Measurements from ENCODE around the gene JUND. TPM values are rescaled to one million over a fixed set of nuclear protein-coding genes. Genes with fewer than 3 reads are reported as not detected.

The JUND gene
- total and polyA plus RNA-seq, 2 of the 4 experiments (the other 2 are of a cell fraction): 14.2 to 77.2 TPM

GRCh38 chr19:18269070-18269723 is 12.2 kb downstream of the JUND start:
- no peak for DNase-seq
- no peak overlapping the region for H3K18ac ChIP-seq (ENCODE audit: low read depth, low read length)
- H4K91ac ChIP-seq (ENCODE audit: insufficient read depth, low read depth, low read length): no peak overlapping the region
- H3K9me1 ChIP-seq (ENCODE audit: insufficient read depth, low read length): peaks cover 3% of the 10 kb centered on the region; the same call in 1 of the 2 replicates
- ChIA-PET CTCF (interaction anchor here (2.3 kb wide), 1 partner anchor 10 kb away, joined by 9 read pairs; no protein-coding TSS in a partner anchor), POLR2A (ENCODE audit: unreplicated experiment) (no interaction called here)
- H2BK15ac ChIP-seq (ENCODE audit: low read depth, low read length): no peak overlapping the region
- intact Hi-C loops (cut with micrococcal nuclease): no loop called here
- 80% methylated on average over 2 of the region's 2 CpGs; no CpG with 5 or more reads in 1 of the 2 experiments for WGBS, 2 experiments (ENCODE audit: extremely low coverage in 2 of 2, insufficient read length in 1 of 2)
- no peaks in the 10 kb centered on the region; the same call in 1 of the 2 replicates for H3K4me1 ChIP-seq (ENCODE audit: control insufficient read depth, insufficient read depth, low read length)
- no peak overlapping the region for H2BK5ac ChIP-seq (ENCODE audit: low read depth, low read length, poor library complexity, severe bottlenecking)
- ATAC-seq (ENCODE audit: low read depth): no peak
- H2BK20ac ChIP-seq (ENCODE audit: low read depth, low read length): no peak overlapping the region
- no peak overlapping the region for H3K4ac ChIP-seq (ENCODE audit: low read depth, low read length)
- no TSS peak for BruUV-seq (replicated peaks)
- H2AK9ac ChIP-seq (replicated peaks; ENCODE audit: low read depth, low read length, poor library complexity): no peak overlapping the region
- peaks cover 6 to 16% of the 10 kb centered on the region in 2 experiments; a peak in 3 of 4 replicates for H3K79me1 ChIP-seq (ENCODE audit: low read depth in 1 of 2, low read length in 2 of 2)
- H4K20me1 ChIP-seq (ENCODE audit: insufficient read depth, low read length): peaks cover 7% of the 10 kb centered on the region
- H3K27me3 ChIP-seq (ENCODE audit: control insufficient read depth, insufficient read depth, low read length): no peaks in the 10 kb centered on the region
- no peak overlapping the region for H3K9ac ChIP-seq (ENCODE audit: low read depth, low read length)
- no peak overlapping the region for H2BK120ac ChIP-seq (ENCODE audit: low read depth, low read length)
- no peak overlapping the region for H3K27ac ChIP-seq (ENCODE audit: insufficient read depth, low read length)
- H3K36me3 ChIP-seq (ENCODE audit: control insufficient read depth, insufficient read depth, low read length): peaks cover 32% of the 10 kb centered on the region
- no peak overlapping the region for H3K56ac ChIP-seq (ENCODE audit: extremely low read depth, insufficient read depth, low read length)
- no peak overlapping the region for H3K14ac ChIP-seq (replicated peaks; ENCODE audit: low read depth, low read length)
- no peak overlapping the region for H4K5ac ChIP-seq (ENCODE audit: low read depth, low read length)
- H3K4me2 ChIP-seq (ENCODE audit: low read depth, low read length): no peak overlapping the region
- no peak for TF ChIP-seq RCOR1 (IDR thresholded peaks at IDR 0.05; ENCODE audit: insufficient replicate concordance, low read length)
- no peak for TF ChIP-seq MAFK (IDR thresholded peaks at IDR 0.05; ENCODE audit: low read depth, low read length)
- no peak for TF ChIP-seq USF2 (IDR thresholded peaks at IDR 0.05; ENCODE audit: low read depth, low read length)
- no peak for TF ChIP-seq CHD1 (IDR thresholded peaks at IDR 0.05; ENCODE audit: low read depth, low read length)
- no peak for TF ChIP-seq RAD21 (IDR thresholded peaks at IDR 0.05; ENCODE audit: low read length)
- no peak for TF ChIP-seq ELK1 (IDR thresholded peaks at IDR 0.05; ENCODE audit: borderline replicate concordance, low read depth, low read length)
- no peak for TF ChIP-seq MXI1 (IDR thresholded peaks at IDR 0.05; ENCODE audit: borderline replicate concordance, low read depth, low read length)
- no peak for TF ChIP-seq RFX5 (IDR thresholded peaks at IDR 0.05; ENCODE audit: low read depth, low read length)
- TF ChIP-seq BHLHE40 (IDR thresholded peaks at IDR 0.05; ENCODE audit: low read depth, low read length): no peak
- no peak for TF ChIP-seq CEBPB (IDR thresholded peaks at IDR 0.05; ENCODE audit: low read depth, low read length)
- no peak for TF ChIP-seq FOS (IDR thresholded peaks at IDR 0.05; ENCODE audit: low read depth, low read length)
- TF ChIP-seq SMC3 (IDR thresholded peaks at IDR 0.05; ENCODE audit: low read depth, low read length): no peak
- TF ChIP-seq POLR2A (IDR thresholded peaks at IDR 0.05; ENCODE audit: low read depth, low read length): no peak
- no peak for TF ChIP-seq MAZ (IDR thresholded peaks at IDR 0.05; ENCODE audit: borderline replicate concordance, low read depth, low read length)
- no peak for TF ChIP-seq CTCF (conservative IDR thresholded peaks at IDR 0.05; ENCODE audit: low read depth, low read length)
- TF ChIP-seq NFE2L2 (IDR thresholded peaks at IDR 0.05; ENCODE audit: low read depth, low read length): no peak
- dilution Hi-C loops (cut with HindIII; ENCODE audit: low sequenced_read_pairs, unreplicated experiment): no loop called here
- H2AFZ ChIP-seq (replicated peaks; ENCODE audit: low read length, poor library complexity): no peak overlapping the region
- no peak overlapping the region for H2AK5ac ChIP-seq (ENCODE audit: low read depth, low read length)
- H3K23ac ChIP-seq (ENCODE audit: low read depth, low read length): no peak overlapping the region
- H3K9me3 ChIP-seq (ENCODE audit: control insufficient read depth, insufficient read depth, low read length): no peaks in the 10 kb centered on the region
- H4K8ac ChIP-seq (ENCODE audit: low read depth in 2 of 2, low read length in 2 of 2): no peak overlapping the region
- in situ Hi-C loops (cut with MboI; ENCODE audit: low sequenced_read_pairs): no loop called here
- H3K4me3 ChIP-seq (ENCODE audit: insufficient read depth, low read depth, low read length): no peak overlapping the region
